Cardiac muscle cell (in vitro differentiated cells and primary cell): ENCODE measurements around the gene SLC7A9. TPM values are rescaled to one million over a fixed set of nuclear protein-coding genes. Genes with fewer than 3 reads are reported as not detected.

Source experiments
- DNase-seq, 2 donors: peaks; one replicate each; pipeline versions ENCODE4 v3.0.0 to v3.0.0-alpha.2; 2010 to 2017; ENCODE audit warnings: low read depth in 1 of 2, low spot score in 1 of 2
- H3K27ac ChIP-seq: fragments of 200-600 bp; sonication (generic); 2 replicates; pipeline ENCODE4 v1.5.1; 2016
- H3K27me3 ChIP-seq: fragments of 200-600 bp; sonication (generic); 2 replicates; pipeline ENCODE4 v1.6.0; 2016; ENCODE audit warnings: control low read depth
- H3K36me3 ChIP-seq: fragments of 200-600 bp; sonication (generic); 2 replicates; pipeline ENCODE4 v1.5.1; 2016; ENCODE audit warnings: control low read depth
- H3K4me1 ChIP-seq: fragments of 200-600 bp; sonication (generic); 2 replicates; pipeline ENCODE4 v1.8.1; 2017; ENCODE audit warnings: low read depth, mild to moderate bottlenecking, mixed run types
- H3K4me3 ChIP-seq: fragments of 200-600 bp; sonication (generic); 2 replicates; pipeline ENCODE4 v1.5.1; 2016; ENCODE audit warnings: mild to moderate bottlenecking
- H3K9me3 ChIP-seq: fragments of 200-600 bp; sonication (generic); 2 replicates; pipeline ENCODE4 v1.5.1; 2017; ENCODE audit warnings: low read depth, mild to moderate bottlenecking, control low read depth
- polyA plus RNA-seq: library from polyadenylated mRNA; unstranded; fragments of >200 nt; fragmentation: Nextera tagmentation; extraction: Ambion mirVana; gene quantifications from 2 replicates; pipeline ENCODE4 v1.2.1, GENCODE V29; 2016
- total RNA-seq: library from RNA; depleted of rRNA; stranded (reverse); fragments of >200 nt; gene quantifications from 2 replicates; pipeline ENCODE4 v1.2.3, GENCODE V29; 2016
- TF ChIP-seq, protein P1 (sequence below): IDR thresholded peaks from 2 replicates; pipeline ENCODE4 v1.5.1; 2012; ENCODE audit warnings: low read depth, mild to moderate bottlenecking, low read length

Gene SLC7A9
- total and polyA plus RNA-seq, 2 experiments from 2014 or later = 0.67 to 0.71 TPM

DNA sequence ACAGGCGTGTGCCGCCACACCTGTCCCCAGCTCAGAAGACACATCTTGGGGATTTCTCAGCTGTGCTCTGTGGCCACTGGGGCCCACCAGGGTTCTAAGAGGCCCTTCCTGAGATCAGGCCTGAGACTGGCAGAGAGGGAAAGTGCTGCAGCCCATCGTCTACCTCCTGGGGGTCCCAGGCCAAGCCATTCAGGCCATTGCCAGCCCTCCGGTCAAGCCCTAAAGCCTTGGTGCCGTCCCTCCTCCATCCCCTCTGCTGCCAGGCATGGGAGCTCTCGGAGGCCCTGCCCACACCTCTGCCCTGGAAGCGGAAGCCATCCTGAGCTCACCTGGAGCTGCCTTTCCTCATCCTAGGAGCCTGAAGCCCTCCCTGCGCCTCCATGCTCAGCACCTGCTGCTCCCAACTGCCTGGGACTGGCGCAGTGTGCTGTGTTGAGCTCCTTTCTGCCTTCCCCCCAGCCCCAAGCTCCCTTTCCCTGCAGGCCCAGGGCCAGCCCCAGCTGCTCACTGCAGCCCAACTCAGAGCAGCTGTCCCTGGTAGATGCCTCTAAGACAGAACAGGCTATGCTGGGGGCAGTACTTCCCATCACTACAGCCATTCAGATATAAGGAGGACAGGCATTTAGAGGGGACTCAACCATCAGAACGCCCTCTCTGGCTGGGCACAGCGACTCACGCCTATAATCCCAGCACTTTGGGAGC is 2.9 kb downstream of the SLC7A9 start:
- no peaks in the 10 kb centered on the region for H3K27me3 ChIP-seq
- H3K4me1 ChIP-seq = no peaks in the 10 kb centered on the region
- H3K9me3 ChIP-seq = no peaks in the 10 kb centered on the region
- DNase-seq = no peak
- no peak overlapping the region for H3K4me3 ChIP-seq
- TF ChIP-seq, protein P1, sequence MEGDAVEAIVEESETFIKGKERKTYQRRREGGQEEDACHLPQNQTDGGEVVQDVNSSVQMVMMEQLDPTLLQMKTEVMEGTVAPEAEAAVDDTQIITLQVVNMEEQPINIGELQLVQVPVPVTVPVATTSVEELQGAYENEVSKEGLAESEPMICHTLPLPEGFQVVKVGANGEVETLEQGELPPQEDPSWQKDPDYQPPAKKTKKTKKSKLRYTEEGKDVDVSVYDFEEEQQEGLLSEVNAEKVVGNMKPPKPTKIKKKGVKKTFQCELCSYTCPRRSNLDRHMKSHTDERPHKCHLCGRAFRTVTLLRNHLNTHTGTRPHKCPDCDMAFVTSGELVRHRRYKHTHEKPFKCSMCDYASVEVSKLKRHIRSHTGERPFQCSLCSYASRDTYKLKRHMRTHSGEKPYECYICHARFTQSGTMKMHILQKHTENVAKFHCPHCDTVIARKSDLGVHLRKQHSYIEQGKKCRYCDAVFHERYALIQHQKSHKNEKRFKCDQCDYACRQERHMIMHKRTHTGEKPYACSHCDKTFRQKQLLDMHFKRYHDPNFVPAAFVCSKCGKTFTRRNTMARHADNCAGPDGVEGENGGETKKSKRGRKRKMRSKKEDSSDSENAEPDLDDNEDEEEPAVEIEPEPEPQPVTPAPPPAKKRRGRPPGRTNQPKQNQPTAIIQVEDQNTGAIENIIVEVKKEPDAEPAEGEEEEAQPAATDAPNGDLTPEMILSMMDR = no peak
- no peaks in the 10 kb centered on the region for H3K36me3 ChIP-seq
- H3K27ac ChIP-seq = no peak overlapping the region

DNA sequence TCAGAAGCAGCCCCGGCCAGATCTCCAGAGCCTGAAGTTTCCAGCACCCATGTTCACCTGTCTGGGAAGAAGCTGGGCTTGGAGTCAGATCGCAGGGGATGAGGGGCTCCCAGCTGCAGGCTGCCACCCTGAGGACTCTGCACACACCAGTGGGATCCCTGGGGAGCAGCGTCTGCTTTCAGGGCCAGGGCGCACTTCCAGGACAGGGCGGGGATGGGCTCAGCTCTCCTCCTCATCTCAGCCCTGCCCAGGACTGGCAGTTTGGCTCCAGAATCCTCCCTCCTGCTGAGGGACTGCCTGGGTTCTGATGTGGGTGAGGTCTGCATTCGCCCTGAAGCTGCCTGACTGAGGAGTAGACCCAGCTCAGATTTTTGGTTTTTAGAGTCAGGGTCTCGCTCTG is 3.5 kb downstream of the SLC7A9 start:
- Histone ChIP-seq H3K4me1 (no peaks in the 10 kb centered on the region), H3K36me3 (no peaks in the 10 kb centered on the region), H3K9me3 (no peaks in the 10 kb centered on the region), H3K27ac (no peak overlapping the region), H3K4me3 (no peak overlapping the region), H3K27me3 (no peaks in the 10 kb centered on the region)
- DNase-seq = no peak
- TF ChIP-seq, protein P1 = no peak

DNA sequence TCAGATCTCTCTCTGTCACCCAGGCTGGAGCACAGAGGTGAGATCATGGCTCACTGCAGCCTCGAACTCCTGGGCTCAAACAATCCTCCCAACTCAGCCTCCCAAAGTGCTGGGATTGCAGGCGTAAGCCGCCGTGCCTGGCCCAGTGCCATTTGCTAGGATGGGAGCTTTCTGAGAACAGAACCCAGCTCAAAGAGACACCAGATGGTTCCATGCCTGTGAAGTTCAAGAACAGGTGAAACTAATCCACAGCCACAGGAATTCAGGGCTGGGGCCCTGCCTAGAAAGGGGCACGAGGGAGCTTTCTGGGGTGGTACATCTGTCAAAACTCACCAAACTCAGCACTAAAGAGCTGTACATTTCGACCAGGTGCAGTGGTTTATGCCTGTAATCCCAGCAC is 4.2 kb downstream of the SLC7A9 start:
- no peaks in the 10 kb centered on the region for H3K27me3 ChIP-seq
- DNase-seq = no peak
- H3K9me3 ChIP-seq = no peaks in the 10 kb centered on the region
- no peaks in the 10 kb centered on the region for H3K36me3 ChIP-seq
- no peak overlapping the region for H3K27ac ChIP-seq
- no peak overlapping the region for H3K4me3 ChIP-seq
- TF ChIP-seq, protein P1 = no peak
- H3K4me1 ChIP-seq = no peaks in the 10 kb centered on the region

DNA sequence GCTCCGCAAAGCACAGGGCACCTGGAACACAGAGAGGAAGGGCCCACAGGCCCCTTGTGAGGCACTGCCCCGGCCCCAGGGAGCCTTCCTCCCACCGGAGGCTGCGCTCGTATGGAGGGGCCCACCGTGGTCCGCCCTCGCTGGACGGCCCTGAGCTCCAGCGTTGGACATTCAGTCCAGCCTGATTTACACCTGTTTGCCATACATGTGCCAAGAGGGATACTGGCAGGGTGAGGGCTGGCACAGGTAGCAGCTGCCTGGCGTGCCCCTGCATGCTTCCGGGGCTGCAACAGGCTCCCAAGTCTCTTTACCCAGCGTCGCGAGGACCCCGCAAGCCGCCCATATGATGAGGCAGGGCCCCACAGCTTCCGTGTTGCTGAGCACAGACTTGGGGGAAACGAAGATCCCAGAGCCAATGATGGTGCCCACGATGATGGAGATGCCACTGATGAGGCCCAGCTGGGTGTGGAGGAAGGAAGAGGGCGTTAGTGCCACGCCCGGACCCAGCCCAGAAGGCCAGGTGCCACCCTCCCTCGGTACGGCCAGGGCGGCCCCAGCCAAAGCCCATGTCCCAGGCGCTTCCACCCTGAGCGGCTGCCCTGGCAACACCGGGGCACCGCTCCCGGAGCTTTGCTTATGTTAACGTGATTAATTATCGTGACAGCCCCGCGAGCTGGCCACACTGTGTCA is 5.1 kb downstream of the SLC7A9 start:
- no peak overlapping the region for H3K27ac ChIP-seq
- no peaks in the 10 kb centered on the region for H3K27me3 ChIP-seq
- no peak overlapping the region for H3K4me3 ChIP-seq
- H3K9me3 ChIP-seq = no peaks in the 10 kb centered on the region
- H3K36me3 ChIP-seq = no peaks in the 10 kb centered on the region
- no peak for DNase-seq
- no peaks in the 10 kb centered on the region for H3K4me1 ChIP-seq
- TF ChIP-seq, protein P1 = no peak

DNA sequence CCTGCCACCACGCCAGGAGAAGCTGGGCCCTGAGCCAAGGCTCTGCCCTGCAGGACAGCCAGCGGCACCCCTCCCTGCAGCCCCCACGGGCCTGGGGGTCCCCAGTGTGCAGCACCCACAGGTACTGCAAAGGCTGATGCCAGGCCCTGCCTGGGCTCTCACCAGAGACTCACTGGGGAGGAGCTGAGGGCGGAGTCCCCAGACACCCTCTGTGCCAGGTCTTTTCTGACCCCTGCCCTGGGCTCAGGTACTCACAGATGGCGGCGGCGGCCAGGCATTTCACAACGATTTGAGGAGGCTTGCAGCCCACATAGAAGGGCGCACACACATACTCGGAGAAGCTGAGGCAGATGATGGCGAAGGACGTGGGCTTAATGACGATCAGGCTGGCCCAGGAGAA is 5.7 kb downstream of the SLC7A9 start:
- no peak overlapping the region for H3K4me3 ChIP-seq
- DNase-seq = no peak
- H3K9me3 ChIP-seq = no peaks in the 10 kb centered on the region
- TF ChIP-seq, protein P1 = no peak
- H3K36me3 ChIP-seq = no peaks in the 10 kb centered on the region
- H3K27ac ChIP-seq = no peak overlapping the region
- no peaks in the 10 kb centered on the region for H3K4me1 ChIP-seq
- no peaks in the 10 kb centered on the region for H3K27me3 ChIP-seq
